HFFc6 (cell line): ENCODE results near the gene TMEM150B. TPM values are rescaled to one million over a fixed set of nuclear protein-coding genes. Genes with fewer than 3 reads are reported as not detected.

ENCODE experiments used
- DNase-seq: peaks from one replicate; pipeline ENCODE4 v3.0.0-alpha.2; 2018
- H3K27ac Mint-ChIP-seq: 2 replicates; pipeline ENCODE4 v1.8.0; 2020; ENCODE audit warnings: mild to moderate bottlenecking, mixed read lengths
- H3K27me3 Mint-ChIP-seq: 2 replicates; pipeline ENCODE4 v1.8.0; 2021; ENCODE audit warnings: mild to moderate bottlenecking, moderate library complexity, mixed read lengths; ENCODE audit not compliant: insufficient read depth
- H3K36me3 Mint-ChIP-seq: 2 replicates; pipeline ENCODE4 v1.8.0; 2021; ENCODE audit warnings: low read depth, mixed read lengths
- H3K4me1 Mint-ChIP-seq: 2 replicates; pipeline ENCODE4 v1.8.0; 2020; ENCODE audit warnings: low read depth, mixed read lengths
- H3K4me3 Mint-ChIP-seq: 2 replicates; pipeline ENCODE4 v1.8.0; 2020; ENCODE audit warnings: mild to moderate bottlenecking, moderate library complexity, mixed read lengths
- H3K9me3 Mint-ChIP-seq: 2 replicates; pipeline ENCODE4 v1.8.0; 2020; ENCODE audit warnings: mild to moderate bottlenecking, mixed read lengths
- CTCF ChIP-seq: fragments of 200-600 bp; sonication (generic); IDR thresholded peaks from 2 replicates; pipeline ENCODE4 v1.5.0; 2021; ENCODE audit warnings: antibody characterized with exemption, mild to moderate bottlenecking
- total RNA-seq, 6 experiments: library from RNA; stranded (reverse); fragmentation: NEBNext Ultra II Directional; extraction: Animal tissue kit (Norgen Biotek cat#: 25700); gene quantifications; 2 replicates in 1 of 6; 3 replicates in 5 of 6; pipeline ENCODE4 v1.2.3, GENCODE V29; 2021

TMEM150B gene
- total RNA-seq, 6 experiments from 2014 or later, result not detected

GRCh38 chr19:55273978-55274707, 51.0 kb downstream of the TMEM150B start:
- no peak for DNase-seq
- H3K4me3 Mint-ChIP-seq, result no peak overlapping the region
- no peak for TF ChIP-seq CTCF
- 0 out of 2 replicates have a peak, but pooled peaks cover 3% of the 10 kb centered on the region for H3K4me1 Mint-ChIP-seq
- H3K27me3 Mint-ChIP-seq, result peaks cover 2% of the 10 kb centered on the region; the same call in 1 of the 2 replicates
- no peaks in the 10 kb centered on the region for H3K9me3 Mint-ChIP-seq
- no peak overlapping the region for H3K27ac Mint-ChIP-seq
- H3K36me3 Mint-ChIP-seq, result peaks cover 22% of the 10 kb centered on the region

- DNase-seq, result no peak
- H3K4me1 Mint-ChIP-seq, result no peaks in the 10 kb centered on the region
These were observed 53.0 kb downstream of the TMEM150B start for GRCh38 chr19:55272142-55272541.

GRCh38 chr19:55270172-55270942, 54.8 kb downstream of the TMEM150B start:
- Mint-ChIP-seq H3K27me3 (no peaks in the 10 kb centered on the region; the same call in 1 of the 2 replicates), H3K4me3 (no peak overlapping the region), H3K9me3 (peaks cover 9% of the 10 kb centered on the region), H3K27ac (no peak overlapping the region), H3K36me3 (peaks cover 30% of the 10 kb centered on the region), H3K4me1 (no peaks in the 10 kb centered on the region)
- DNase-seq, result no peak
- TF ChIP-seq CTCF, result no peak

More at GRCh38 chr19:55272142-55272541, 53.0 kb downstream of the TMEM150B start:
- peaks cover 2% of the 10 kb centered on the region; the same call in 1 of the 2 replicates for H3K27me3 Mint-ChIP-seq
- H3K9me3 Mint-ChIP-seq, result no peaks in the 10 kb centered on the region
- peaks cover 23% of the 10 kb centered on the region for H3K36me3 Mint-ChIP-seq
- H3K4me3 Mint-ChIP-seq, result no peak overlapping the region
- no peak for TF ChIP-seq CTCF
- no peak overlapping the region for H3K27ac Mint-ChIP-seq

GRCh38 chr19:55269299-55269698, 55.8 kb downstream of the TMEM150B start:
- H3K27ac Mint-ChIP-seq, result no peak overlapping the region
- DNase-seq, result no peak
- no peak overlapping the region for H3K4me3 Mint-ChIP-seq
- peaks cover 9% of the 10 kb centered on the region for H3K9me3 Mint-ChIP-seq
- TF ChIP-seq CTCF, result no peak
- H3K27me3 Mint-ChIP-seq, result no peaks in the 10 kb centered on the region; the same call in 1 of the 2 replicates
- no peaks in the 10 kb centered on the region for H3K4me1 Mint-ChIP-seq
- peaks cover 30% of the 10 kb centered on the region for H3K36me3 Mint-ChIP-seq

- no peak overlapping the region for H3K27ac Mint-ChIP-seq
- peaks cover 9% of the 10 kb centered on the region for H3K9me3 Mint-ChIP-seq
- TF ChIP-seq CTCF, result no peak
- no peak for DNase-seq
- peaks cover 24% of the 10 kb centered on the region for H3K36me3 Mint-ChIP-seq
- H3K27me3 Mint-ChIP-seq, result no peaks in the 10 kb centered on the region
- no peak overlapping the region for H3K4me3 Mint-ChIP-seq
- no peaks in the 10 kb centered on the region for H3K4me1 Mint-ChIP-seq
These were observed 58.3 kb downstream of the TMEM150B start for GRCh38 chr19:55266840-55267239.
